Measurements from ENCODE around the gene CXorf49.
"Not testable (repeated sequence)": the region's sequence is repeated elsewhere in the genome, so short reads cannot be mapped to it uniquely, and the experiment has no call there.

DNA sequence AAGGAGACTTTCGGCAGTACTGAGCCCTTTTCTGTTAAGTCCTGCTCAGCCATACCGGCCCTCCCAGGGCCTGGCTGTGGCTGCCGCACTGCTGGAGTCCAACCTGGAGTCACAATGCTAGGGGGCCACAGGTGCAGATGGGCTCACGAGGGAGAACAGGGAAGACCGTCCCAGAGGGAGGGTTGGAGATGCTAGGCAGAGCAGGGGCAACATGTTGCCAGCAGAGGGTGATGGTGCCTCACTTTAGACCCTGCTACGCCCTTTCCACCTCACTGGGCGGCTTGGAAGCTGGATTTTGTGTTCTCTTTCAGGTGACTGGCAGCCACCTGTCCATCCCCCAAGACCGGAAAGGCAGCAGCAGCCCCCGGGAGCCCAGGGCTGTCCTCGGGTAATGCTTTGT, 48.1 kb downstream of the CXorf49 start:
- TF ChIP-seq, protein P1, sequence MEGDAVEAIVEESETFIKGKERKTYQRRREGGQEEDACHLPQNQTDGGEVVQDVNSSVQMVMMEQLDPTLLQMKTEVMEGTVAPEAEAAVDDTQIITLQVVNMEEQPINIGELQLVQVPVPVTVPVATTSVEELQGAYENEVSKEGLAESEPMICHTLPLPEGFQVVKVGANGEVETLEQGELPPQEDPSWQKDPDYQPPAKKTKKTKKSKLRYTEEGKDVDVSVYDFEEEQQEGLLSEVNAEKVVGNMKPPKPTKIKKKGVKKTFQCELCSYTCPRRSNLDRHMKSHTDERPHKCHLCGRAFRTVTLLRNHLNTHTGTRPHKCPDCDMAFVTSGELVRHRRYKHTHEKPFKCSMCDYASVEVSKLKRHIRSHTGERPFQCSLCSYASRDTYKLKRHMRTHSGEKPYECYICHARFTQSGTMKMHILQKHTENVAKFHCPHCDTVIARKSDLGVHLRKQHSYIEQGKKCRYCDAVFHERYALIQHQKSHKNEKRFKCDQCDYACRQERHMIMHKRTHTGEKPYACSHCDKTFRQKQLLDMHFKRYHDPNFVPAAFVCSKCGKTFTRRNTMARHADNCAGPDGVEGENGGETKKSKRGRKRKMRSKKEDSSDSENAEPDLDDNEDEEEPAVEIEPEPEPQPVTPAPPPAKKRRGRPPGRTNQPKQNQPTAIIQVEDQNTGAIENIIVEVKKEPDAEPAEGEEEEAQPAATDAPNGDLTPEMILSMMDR (IDR thresholded peaks at IDR 0.05; ENCODE audit: borderline replicate concordance, extremely low read depth, low read length, poor library complexity, severe bottlenecking): peak; percentile 60
- not testable (repeated sequence) for TF ChIP-seq EZH2 (IDR thresholded peaks at IDR 0.05; ENCODE audit: borderline replicate concordance, low read depth, low read length, severe bottlenecking)
